Measurements from ENCODE around the gene TLE2. TPM values are rescaled to one million over a fixed set of nuclear protein-coding genes. Genes with fewer than 3 reads are reported as not detected.

The TLE2 gene
- total and polyA plus RNA-seq, 2 donors (not counting 3 experiments of a cell fraction or from before 2014, with no cell fraction given) = 32.0 to 38.8 TPM

GRCh38 chr19:3039641-3040077 is 10.6 kb upstream of the TLE2 start:
- ChIA-PET POLR2A (no interaction called here), CTCF (interaction anchor here (0.6 to 0.8 kb wide), 3 partner anchors 69 to 89 kb away, joined by 3 to 4 read pairs (median 3); no protein-coding TSS in a partner anchor)

More at GRCh38 chr19:3039641-3040077, 10.6 kb upstream of the TLE2 start:
- no peak overlapping the region for H3K9ac ChIP-seq (replicated peaks; ENCODE audit: extremely low read depth, insufficient read depth, low read length)
- H3K9me1 ChIP-seq (replicated peaks; ENCODE audit: control insufficient read depth, extremely low read depth, insufficient read depth, low read length) = no peaks in the 10 kb centered on the region
- no peaks in the 10 kb centered on the region for H3K27me3 ChIP-seq (ENCODE audit: control insufficient read depth in 2 of 2, insufficient read depth in 2 of 2, low read length in 2 of 2)
- no peak for TF ChIP-seq POLR2A (IDR thresholded peaks at IDR 0.05; ENCODE audit: low read depth, low read length)
- TF ChIP-seq, protein P1, sequence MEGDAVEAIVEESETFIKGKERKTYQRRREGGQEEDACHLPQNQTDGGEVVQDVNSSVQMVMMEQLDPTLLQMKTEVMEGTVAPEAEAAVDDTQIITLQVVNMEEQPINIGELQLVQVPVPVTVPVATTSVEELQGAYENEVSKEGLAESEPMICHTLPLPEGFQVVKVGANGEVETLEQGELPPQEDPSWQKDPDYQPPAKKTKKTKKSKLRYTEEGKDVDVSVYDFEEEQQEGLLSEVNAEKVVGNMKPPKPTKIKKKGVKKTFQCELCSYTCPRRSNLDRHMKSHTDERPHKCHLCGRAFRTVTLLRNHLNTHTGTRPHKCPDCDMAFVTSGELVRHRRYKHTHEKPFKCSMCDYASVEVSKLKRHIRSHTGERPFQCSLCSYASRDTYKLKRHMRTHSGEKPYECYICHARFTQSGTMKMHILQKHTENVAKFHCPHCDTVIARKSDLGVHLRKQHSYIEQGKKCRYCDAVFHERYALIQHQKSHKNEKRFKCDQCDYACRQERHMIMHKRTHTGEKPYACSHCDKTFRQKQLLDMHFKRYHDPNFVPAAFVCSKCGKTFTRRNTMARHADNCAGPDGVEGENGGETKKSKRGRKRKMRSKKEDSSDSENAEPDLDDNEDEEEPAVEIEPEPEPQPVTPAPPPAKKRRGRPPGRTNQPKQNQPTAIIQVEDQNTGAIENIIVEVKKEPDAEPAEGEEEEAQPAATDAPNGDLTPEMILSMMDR (IDR thresholded peaks at IDR 0.05; ENCODE audit: extremely low read depth in 1 of 2, insufficient read depth in 1 of 2, low read depth in 1 of 2, low read length in 2 of 2) = no peak
- no peak for TF ChIP-seq POLR2AphosphoS5 (IDR thresholded peaks at IDR 0.05; ENCODE audit: insufficient read depth, low read depth, low read length)
- TF ChIP-seq, protein P2, sequence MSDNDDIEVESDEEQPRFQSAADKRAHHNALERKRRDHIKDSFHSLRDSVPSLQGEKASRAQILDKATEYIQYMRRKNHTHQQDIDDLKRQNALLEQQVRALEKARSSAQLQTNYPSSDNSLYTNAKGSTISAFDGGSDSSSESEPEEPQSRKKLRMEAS (IDR thresholded peaks at IDR 0.05; ENCODE audit: insufficient read depth, insufficient read length) = no peak
- no peak for TF ChIP-seq MYC (IDR thresholded peaks at IDR 0.05; ENCODE audit: low read depth, low read length)
- no peak for TF ChIP-seq JUN (IDR thresholded peaks at IDR 0.05; ENCODE audit: borderline replicate concordance, insufficient read depth, insufficient read length, low read depth)
- TF ChIP-seq GATA2 (IDR thresholded peaks at IDR 0.05; ENCODE audit: insufficient read depth, insufficient read length, low read depth, low read length) = no peak
- TF ChIP-seq EZH2 (IDR thresholded peaks at IDR 0.05; ENCODE audit: borderline replicate concordance, low read depth, low read length, severe bottlenecking) = no peak
- TF ChIP-seq FOS (IDR thresholded peaks at IDR 0.05; ENCODE audit: borderline replicate concordance, insufficient read depth, low read length) = no peak
- FAIRE-seq (no peak), DNase-seq (ENCODE audit: low read depth, low spot score) (no peak)
- intact Hi-C loops (cut with micrococcal nuclease) = loop anchor here (5.0 kb wide), 1 partner anchor 802 kb away; the partner anchor contains the start of genes PLEKHJ1 and SF3A2
- H3K27ac ChIP-seq (ENCODE audit: insufficient read depth, low read depth, low read length) = no peak overlapping the region
- H2AFZ ChIP-seq (ENCODE audit: low read depth, low read length) = no peak overlapping the region
- no peaks in the 10 kb centered on the region for H4K20me1 ChIP-seq (replicated peaks; ENCODE audit: control insufficient read depth, extremely low read depth, insufficient read depth, low read length)
- BruUV-seq (replicated peaks) = no TSS peak
- H3K4me1 ChIP-seq (ENCODE audit: control insufficient read depth, extremely low read depth, insufficient read depth, low read length) = peaks cover 12% of the 10 kb centered on the region
- H3K4me3 ChIP-seq (replicated peaks in 1 of 3; ENCODE audit: insufficient read depth in 1 of 3, low read depth in 1 of 3, low read length in 3 of 3) = no peak overlapping the region
- H3K79me2 ChIP-seq (ENCODE audit: control insufficient read depth, insufficient read depth, low read length) = no peaks in the 10 kb centered on the region
- H3K36me3 ChIP-seq (ENCODE audit: control insufficient read depth in 2 of 2, extremely low read depth in 1 of 2, insufficient read depth in 2 of 2, low read length in 2 of 2) = no peaks in the 10 kb centered on the region
- dilution Hi-C loops (cut with MboI; ENCODE audit: extremely low pct_ligation_motif_present, low sequenced_read_pairs) = no loop called here
- no peak overlapping the region for H3K4me2 ChIP-seq (ENCODE audit: insufficient read depth, low read length)
- H3K9me3 ChIP-seq (replicated peaks; ENCODE audit: control insufficient read depth, insufficient read depth, low read length) = no peaks in the 10 kb centered on the region

Data from endothelial cell of umbilical vein (primary cell).